WTC11 (cell line): ENCODE results near the gene AMACR. TPM values are rescaled to one million over a fixed set of nuclear protein-coding genes. Genes with fewer than 3 reads are reported as not detected.
A peak's percentile ranks its signal among the peaks of the same experiment; 100 is the strongest.
"Not testable (repeated sequence)": the region's sequence is repeated elsewhere in the genome, so short reads cannot be mapped to it uniquely, and the experiment has no call there.

ENCODE experiments used
- ATAC-seq: fragments of 200-7000 bp; cut with Tn5 transposase; 2 replicates; pipeline ENCODE4 v1.10.0; 2021; ENCODE audit warnings: mild to moderate bottlenecking, moderate library complexity
- CTCF ChIA-PET: fragments of 300-600 bp; sonication (Branson Sonifier 250); formaldehyde crosslinking; loops from one replicate; lab custom pipeline; 2021; ENCODE audit warnings: antibody characterized with exemption; lab: Charles Lee
- POLR2A ChIA-PET: fragments of 350-600 bp; sonication (Branson Sonifier 250); formaldehyde crosslinking; loops from one replicate; lab custom pipeline; 2021; ENCODE audit warnings: antibody characterized with exemption; lab: Charles Lee
- DNase-seq: peaks from one replicate; pipeline ENCODE4 v3.0.0; 2021; ENCODE audit warnings: low spot score
- H3K27ac Mint-ChIP-seq: 2 replicates; pipeline ENCODE4 v1.8.0; 2021; ENCODE audit warnings: mixed read lengths
- H3K27me3 Mint-ChIP-seq: 2 replicates; pipeline ENCODE4 v1.8.0; 2021; ENCODE audit warnings: low read depth, mild to moderate bottlenecking, moderate library complexity, mixed read lengths
- H3K36me3 Mint-ChIP-seq: 2 replicates; pipeline ENCODE4 v1.8.0; 2021; ENCODE audit warnings: mixed read lengths
- H3K4me1 Mint-ChIP-seq: 2 replicates; pipeline ENCODE4 v1.8.0; 2022; ENCODE audit warnings: mixed read lengths
- H3K4me3 Mint-ChIP-seq: 2 replicates; pipeline ENCODE4 v1.8.0; 2021; ENCODE audit warnings: mild to moderate bottlenecking, moderate library complexity, mixed read lengths
- H3K9me3 Mint-ChIP-seq: 2 replicates; pipeline ENCODE4 v1.8.0; 2021; ENCODE audit warnings: mixed read lengths
- CDX4 ChIP-seq: fragments of 250-450 bp; sonication (Bioruptor Pico); IDR thresholded peaks from 2 replicates; pipeline ENCODE4 v1.9.0; 2021; ENCODE audit warnings: moderate library complexity, mild to moderate bottlenecking, inconsistent platforms, borderline replicate concordance
- CREM ChIP-seq: sonication (generic); formaldehyde crosslinking; IDR thresholded peaks from 2 replicates; pipeline ENCODE4 v1.8.1; 2022; ENCODE audit warnings: mild to moderate bottlenecking, missing genetic modification reagents, moderate library complexity
- CTCF ChIP-seq: fragments of 200-600 bp; IDR thresholded peaks from 2 replicates; pipeline ENCODE4 v1.8.0; 2022; ENCODE audit warnings: antibody characterized with exemption
- ETV6 ChIP-seq: sonication (generic); formaldehyde crosslinking; IDR thresholded peaks from 2 replicates; pipeline ENCODE4 v1.8.1; 2022; ENCODE audit warnings: mild to moderate bottlenecking, missing genetic modification reagents
- FOXP4 ChIP-seq: sonication (generic); formaldehyde crosslinking; IDR thresholded peaks from 2 replicates; pipeline ENCODE4 v1.8.0; 2022; ENCODE audit warnings: mild to moderate bottlenecking, missing genetic modification reagents
- GRHL2 ChIP-seq: fragments of 250-450 bp; sonication (Bioruptor Pico); IDR thresholded peaks from 2 replicates; pipeline ENCODE4 v1.8.0; 2022; ENCODE audit warnings: mild to moderate bottlenecking, moderate library complexity; ENCODE audit not compliant: insufficient replicate concordance, severe bottlenecking
- IRF2 ChIP-seq: sonication (generic); formaldehyde crosslinking; IDR thresholded peaks from 2 replicates; pipeline ENCODE4 v1.8.0; 2022; ENCODE audit warnings: low read depth, missing genetic modification reagents, borderline replicate concordance
- MAX ChIP-seq: sonication (generic); formaldehyde crosslinking; IDR thresholded peaks from 2 replicates; pipeline ENCODE4 v1.8.0; 2022; ENCODE audit warnings: mild to moderate bottlenecking, missing genetic modification reagents
- MLX ChIP-seq: sonication (generic); formaldehyde crosslinking; IDR thresholded peaks from 2 replicates; pipeline ENCODE4 v1.8.1; 2023; ENCODE audit warnings: mild to moderate bottlenecking, missing genetic modification reagents, moderate library complexity
- MYBL2 ChIP-seq: sonication (generic); formaldehyde crosslinking; IDR thresholded peaks from 2 replicates; pipeline ENCODE4 v1.8.1; 2023; ENCODE audit warnings: mild to moderate bottlenecking, moderate library complexity, missing genetic modification reagents
- NFATC4 ChIP-seq: fragments of 250-450 bp; sonication (Bioruptor Pico); IDR thresholded peaks from 2 replicates; pipeline ENCODE4 v1.9.0; 2021; ENCODE audit warnings: mild to moderate bottlenecking
- PREB ChIP-seq: sonication (generic); formaldehyde crosslinking; IDR thresholded peaks from 2 replicates; pipeline ENCODE4 v1.8.1; 2022; ENCODE audit warnings: mild to moderate bottlenecking, missing genetic modification reagents, moderate library complexity, borderline replicate concordance
- TEAD1 ChIP-seq: sonication (generic); formaldehyde crosslinking; IDR thresholded peaks from 2 replicates; pipeline ENCODE4 v1.8.0; 2022; ENCODE audit warnings: mild to moderate bottlenecking, missing genetic modification reagents
- TP53 ChIP-seq: sonication (generic); formaldehyde crosslinking; IDR thresholded peaks from 2 replicates; pipeline ENCODE4 v1.8.1; 2023; ENCODE audit warnings: mild to moderate bottlenecking, missing genetic modification reagents
- ZNF219 ChIP-seq: sonication (generic); formaldehyde crosslinking; IDR thresholded peaks from 2 replicates; pipeline ENCODE4 v1.8.0; 2023; ENCODE audit warnings: missing genetic modification reagents, mild to moderate bottlenecking, borderline replicate concordance
- ZNF423 ChIP-seq: fragments of 250-450 bp; sonication (Bioruptor Pico); IDR thresholded peaks from 2 replicates; pipeline ENCODE4 v2.1.2; 2022; ENCODE audit warnings: mild to moderate bottlenecking, moderate library complexity
- ZNF532 ChIP-seq: fragments of 250-450 bp; sonication (Bioruptor Pico); IDR thresholded peaks from 2 replicates; pipeline ENCODE4 v1.9.0; 2021; ENCODE audit warnings: mild to moderate bottlenecking, borderline replicate concordance
- total RNA-seq: library from RNA; stranded (reverse); gene quantifications from 3 replicates; pipeline ENCODE4 v1.2.3, GENCODE V29; 2021

Gene AMACR
- total RNA-seq, 1 experiment from 2014 or later: 11.9 TPM

GRCh38 chr5:33957577-33958150, 50.2 kb downstream of the AMACR start:
- no peak for DNase-seq
- no peak for ATAC-seq
- Mint-ChIP-seq H3K27ac (peak overlapping the region; percentile 83), H3K9me3 (peaks cover 28% of the 10 kb centered on the region), H3K4me1 (peaks cover 23% of the 10 kb centered on the region), H3K4me3 (no peak overlapping the region), H3K36me3 (peaks cover 21% of the 10 kb centered on the region), H3K27me3 (peaks cover 2% of the 10 kb centered on the region)
- ChIA-PET POLR2A (no interaction called here), CTCF (interaction anchor here (1.3 to 2.6 kb wide), 2 partner anchors 12 to 22 kb away, joined by 6 to 20 read pairs; no protein-coding TSS in a partner anchor)
- no peak for TF ChIP-seq PREB
- no peak for TF ChIP-seq ZNF423
- no peak for TF ChIP-seq GRHL2 (CRISPR knock-in tag)
- no peak for TF ChIP-seq TP53
- no peak for TF ChIP-seq FOXP4
- no peak for TF ChIP-seq MLX (CRISPR knock-in tag)
- no peak for TF ChIP-seq MAX (CRISPR knock-in tag)
- no peak for TF ChIP-seq NFATC4 (CRISPR knock-in tag)
- TF ChIP-seq ETV6 (CRISPR knock-in tag): no peak
- no peak for TF ChIP-seq TEAD1 (CRISPR knock-in tag)
- no peak for TF ChIP-seq CTCF
- no peak for TF ChIP-seq ZNF532 (CRISPR knock-in tag)
- TF ChIP-seq CREM (CRISPR knock-in tag): no peak
- no peak for TF ChIP-seq MYBL2 (CRISPR knock-in tag)
- no peak for TF ChIP-seq IRF2 (CRISPR knock-in tag)
- TF ChIP-seq ZNF219 (CRISPR knock-in tag): no peak
- TF ChIP-seq CDX4 (CRISPR knock-in tag): no peak

GRCh38 chr5:33952175-33952574, 55.7 kb downstream of the AMACR start:
- CTCF ChIA-PET, POLR2A ChIA-PET: not testable (repeated sequence)
- H3K9me3 Mint-ChIP-seq: peaks cover 28% of the 10 kb centered on the region

More at GRCh38 chr5:33952175-33952574, 55.7 kb downstream of the AMACR start:
- H3K36me3 Mint-ChIP-seq: peaks cover 21% of the 10 kb centered on the region
- DNase-seq, H3K27me3 Mint-ChIP-seq, H3K27ac Mint-ChIP-seq, H3K4me3 Mint-ChIP-seq, H3K4me1 Mint-ChIP-seq, ATAC-seq: not testable (repeated sequence)
